Right lobe of liver (tissue), 6 donors: ENCODE measurements around the gene SNX19. TPM values are rescaled to one million over a fixed set of nuclear protein-coding genes. Genes with fewer than 3 reads are reported as not detected.

Experiments used
- ATAC-seq, 4 donors: fragments of 200-7000 bp; cut with Tn5 transposase; one replicate each; pipeline ENCODE4 v1.9.1; 2020; ENCODE audit warnings: mild to moderate bottlenecking in 4 of 4, moderate library complexity in 4 of 4
- DNase-seq, 3 donors: peaks; one replicate each; pipeline ENCODE4 v3.0.0-alpha.2; 2020
- H3K27ac ChIP-seq, 3 donors: fragments of 200-600 bp; one replicate each; pipeline ENCODE4 v1.8.0; 2022
- H3K27me3 ChIP-seq, 2 donors: fragments of 200-600 bp; one replicate each; pipeline ENCODE4 v1.8.0; 2022
- H3K36me3 ChIP-seq, 4 donors: fragments of 200-600 bp; sonication (generic) in 1 of 4; one replicate each; pipeline versions ENCODE4 v1.5.1 to v1.8.0; 2017 to 2022; ENCODE audit warnings: control low read depth in 1 of 4
- H3K4me1 ChIP-seq, 4 donors: fragments of 200-600 bp; sonication (generic) in 1 of 4; one replicate each; pipeline versions ENCODE4 v1.5.1 to v1.8.0; 2017 to 2022; ENCODE audit warnings: control low read depth in 1 of 4
- H3K4me3 ChIP-seq, 3 donors: fragments of 200-600 bp; one replicate each; pipeline ENCODE4 v1.8.0; 2022
- H3K9me3 ChIP-seq, 4 donors: fragments of 200-600 bp; sonication (generic) in 1 of 4; one replicate each; pipeline versions ENCODE4 v1.5.1 to v1.8.0; 2017 to 2022; ENCODE audit warnings: control low read depth in 1 of 4
- POLR2A ChIP-seq: fragments of 450-650 bp; IDR thresholded peaks from one replicate; pipeline ENCODE4 v1.6.1; 2017; ENCODE audit warnings: antibody characterized with exemption, mild to moderate bottlenecking
- WGBS: methylation state at CpG from one replicate; pipeline ENCODE4 v1.1.6; 2018; ENCODE audit warnings: low coverage, low lambda C conversion rate; ENCODE audit not compliant: insufficient coverage; ENCODE audit errors: missing lambda C conversion rate; 5-methylcytosine and 5-hydroxymethylcytosine counted together
- intact Hi-C, 2 donors: fragments of 100-400 bp; cut with DNase I; formaldehyde crosslinking; loops; one replicate each; pipeline versions ENCODE4 v1.11.2 to v1.14.1; 2022
- total RNA-seq, 6 experiments: library from RNA; depleted of rRNA in 2 of 6; stranded (reverse); fragments of >200 nt in 2 of 6; fragmentation: NEBNext Ultra II Directional in 3 of 6; extraction: Animal tissue kit (Norgen Biotek cat#: 25700) in 3 of 6; gene quantifications; one replicate each; pipeline versions ENCODE4 v1.1.0 to v1.2.4, GENCODE V29; 2016 to 2023
- TF ChIP-seq, protein P1 (sequence below), 4 donors: fragments of 200-600 bp in 3 of 4; fragments of 450-650 bp in 1 of 4; IDR thresholded peaks; one replicate each; pipeline versions ENCODE4 v1.5.1 to v1.8.0; 2016 to 2022; ENCODE audit warnings: antibody characterized with exemption in 4 of 4, mild to moderate bottlenecking in 2 of 4
- donor health status: DM: no; HTN: yes; CAD: no.
- donor health status: DM: no; HTN: no; CAD: no.
- donor health status: DM: no; HTN: no; CAD: no.
- donor health status: DM: no; HTN: yes; CAD: no.
- donor health status: DM: no; HTN: yes; CAD: no.

Gene SNX19
- total RNA-seq, 6 experiments from 2014 or later, result 23.3 to 74.4 (median 32.7) TPM

DNA sequence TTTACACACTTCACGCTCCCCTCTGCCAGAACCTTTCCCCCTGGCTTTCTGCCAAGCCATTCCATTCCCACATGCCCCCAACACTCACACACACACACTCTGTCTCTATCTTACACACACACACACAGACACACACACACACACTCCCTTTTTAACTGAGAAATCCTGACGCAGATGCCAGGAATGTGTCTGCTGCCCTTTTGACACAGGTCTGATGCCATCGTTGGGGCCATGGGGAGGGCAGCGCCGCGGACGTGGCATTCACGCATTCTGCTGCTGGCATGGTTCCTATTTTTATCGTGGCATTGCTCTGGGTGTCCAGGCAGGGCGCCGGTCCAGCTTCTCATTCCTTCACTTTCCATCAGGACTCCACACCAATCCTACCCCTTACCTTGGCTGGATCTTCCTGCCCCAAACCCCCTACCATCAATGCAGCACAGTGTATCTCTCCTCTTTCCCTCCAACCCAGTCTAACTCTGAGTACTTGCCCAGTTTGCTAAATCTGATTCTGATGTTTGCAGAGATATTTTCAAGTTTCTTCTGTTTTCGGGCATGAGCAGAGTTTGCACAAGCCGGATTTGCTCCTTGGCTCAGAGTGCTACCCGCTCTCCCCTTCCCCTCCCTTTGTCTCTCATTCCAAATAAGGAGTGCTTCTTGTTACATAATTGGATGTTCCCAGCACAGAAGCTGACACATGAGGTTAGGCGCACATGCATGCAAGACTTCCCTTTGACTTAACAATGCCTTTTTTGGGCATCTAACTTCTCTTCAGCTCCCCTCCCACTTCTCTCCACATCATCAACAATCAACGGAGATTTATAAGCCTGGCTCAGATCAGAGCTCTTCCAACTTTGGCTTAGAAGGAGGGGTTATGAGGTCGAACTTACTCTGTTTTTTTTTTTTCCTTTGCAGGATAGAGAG is 18.8 kb downstream of the SNX19 start:
- Histone ChIP-seq H3K4me3 (no peak overlapping the region), H3K9me3 (no peaks in the 10 kb centered on the region), H3K27me3 (no peaks in the 10 kb centered on the region), H3K27ac (peak overlapping the region; percentile 26 to 87 (median 75)), H3K36me3 (peaks cover 0 to 59% (median 23%) of the 10 kb centered on the region in 4 donors), H3K4me1 (peaks cover 0 to 18% (median 5%) of the 10 kb centered on the region in 4 donors)
- TF ChIP-seq POLR2A, result no peak
- TF ChIP-seq, protein P1, sequence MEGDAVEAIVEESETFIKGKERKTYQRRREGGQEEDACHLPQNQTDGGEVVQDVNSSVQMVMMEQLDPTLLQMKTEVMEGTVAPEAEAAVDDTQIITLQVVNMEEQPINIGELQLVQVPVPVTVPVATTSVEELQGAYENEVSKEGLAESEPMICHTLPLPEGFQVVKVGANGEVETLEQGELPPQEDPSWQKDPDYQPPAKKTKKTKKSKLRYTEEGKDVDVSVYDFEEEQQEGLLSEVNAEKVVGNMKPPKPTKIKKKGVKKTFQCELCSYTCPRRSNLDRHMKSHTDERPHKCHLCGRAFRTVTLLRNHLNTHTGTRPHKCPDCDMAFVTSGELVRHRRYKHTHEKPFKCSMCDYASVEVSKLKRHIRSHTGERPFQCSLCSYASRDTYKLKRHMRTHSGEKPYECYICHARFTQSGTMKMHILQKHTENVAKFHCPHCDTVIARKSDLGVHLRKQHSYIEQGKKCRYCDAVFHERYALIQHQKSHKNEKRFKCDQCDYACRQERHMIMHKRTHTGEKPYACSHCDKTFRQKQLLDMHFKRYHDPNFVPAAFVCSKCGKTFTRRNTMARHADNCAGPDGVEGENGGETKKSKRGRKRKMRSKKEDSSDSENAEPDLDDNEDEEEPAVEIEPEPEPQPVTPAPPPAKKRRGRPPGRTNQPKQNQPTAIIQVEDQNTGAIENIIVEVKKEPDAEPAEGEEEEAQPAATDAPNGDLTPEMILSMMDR (IDR thresholded peaks at IDR 0.05), result no peak
- intact Hi-C loops, result no loop called here
- peak; percentile 84 to 89 (median 87) for DNase-seq
- 22% methylated on average over 15 of the region's 17 CpGs for WGBS
- peak; percentile 86 to 92 (median 88) for ATAC-seq

DNA sequence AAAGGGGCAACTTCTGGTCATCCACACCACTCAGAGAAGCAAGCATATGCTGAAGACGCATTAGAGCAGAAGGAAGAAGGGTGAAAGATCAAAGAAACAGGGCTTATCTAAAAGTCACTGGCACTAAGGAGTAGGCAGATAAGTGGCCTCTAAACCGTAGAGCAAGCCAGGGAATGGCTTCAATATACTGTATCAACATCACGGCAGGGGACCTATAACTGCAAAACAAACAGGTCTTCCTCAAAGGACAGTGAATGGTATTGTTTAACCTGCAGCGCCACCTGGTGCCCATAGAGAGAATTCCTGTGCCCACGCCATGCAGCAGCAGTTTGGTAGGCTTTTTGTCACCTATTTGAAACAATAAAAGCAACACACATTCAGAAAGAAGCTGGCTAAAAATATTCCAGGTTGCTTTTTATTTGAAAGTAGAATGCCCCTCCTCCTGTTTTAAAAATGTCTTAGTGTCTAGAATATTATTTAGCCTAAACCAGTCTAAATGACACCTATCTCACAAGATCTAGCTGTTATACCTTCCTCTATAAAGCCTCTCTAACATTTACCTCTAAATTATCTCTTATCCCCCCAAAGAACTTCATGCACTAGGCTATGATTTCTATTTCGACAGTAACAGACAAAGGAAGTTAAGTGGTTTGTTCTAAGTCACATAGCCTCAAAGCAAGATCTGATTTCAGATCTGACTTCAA is 21.8 kb downstream of the SNX19 start:
- intact Hi-C loops, result no loop called here
- no peak overlapping the region for H3K4me3 ChIP-seq
- peak overlapping the region in 1 of 3 donors; percentile 30 for H3K27ac ChIP-seq
- H3K4me1 ChIP-seq, result peaks cover 0 to 18% (median 5%) of the 10 kb centered on the region in 4 donors
- peak; percentile 63 to 72 (median 64) for ATAC-seq
- no peaks in the 10 kb centered on the region for H3K9me3 ChIP-seq
- TF ChIP-seq, protein P1 (IDR thresholded peaks at IDR 0.05), result peak; percentile 86 to 93 (median 92)
- TF ChIP-seq POLR2A, result no peak
- WGBS, result 19% methylated on average over 5 of the region's 6 CpGs
- no peaks in the 10 kb centered on the region for H3K27me3 ChIP-seq
- peak; percentile 58 to 67 (median 65) for DNase-seq
- peaks cover 0 to 30% (median 7%) of the 10 kb centered on the region in 4 donors for H3K36me3 ChIP-seq

DNA sequence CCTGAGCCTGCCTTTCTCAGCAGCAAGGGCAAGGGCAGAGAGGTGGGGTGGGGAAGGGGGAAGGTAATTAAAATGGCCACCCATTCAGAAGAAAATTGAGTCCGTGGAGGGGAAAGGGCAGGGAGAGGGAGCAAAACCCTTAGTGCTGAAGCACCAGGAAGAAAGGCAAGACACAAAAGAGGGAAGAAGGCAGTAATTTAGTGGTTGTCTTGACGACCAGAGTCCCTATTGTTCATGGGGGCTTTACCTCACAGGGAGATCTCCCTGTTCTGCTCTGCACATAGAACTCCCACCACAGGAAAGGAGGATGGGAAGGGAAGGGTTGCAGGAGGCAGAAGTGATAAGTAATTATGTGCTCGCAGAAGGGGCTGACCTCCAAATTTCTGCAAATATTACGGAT is 23.4 kb downstream of the SNX19 start:
- WGBS, result 67% methylated on average over 4 of the region's 4 CpGs
- H3K27ac ChIP-seq, result no peak overlapping the region
- no peak overlapping the region for H3K4me3 ChIP-seq
- H3K4me1 ChIP-seq, result peaks cover 0 to 11% (median 3%) of the 10 kb centered on the region in 4 donors
- no peaks in the 10 kb centered on the region for H3K27me3 ChIP-seq
- H3K36me3 ChIP-seq, result peaks cover 0 to 26% (median 5%) of the 10 kb centered on the region in 4 donors
- no peaks in the 10 kb centered on the region for H3K9me3 ChIP-seq
- ATAC-seq (no peak), DNase-seq (no peak)
- no peak for TF ChIP-seq POLR2A
- TF ChIP-seq, protein P1 (IDR thresholded peaks at IDR 0.05), result no peak
- intact Hi-C loops, result no loop called here

DNA sequence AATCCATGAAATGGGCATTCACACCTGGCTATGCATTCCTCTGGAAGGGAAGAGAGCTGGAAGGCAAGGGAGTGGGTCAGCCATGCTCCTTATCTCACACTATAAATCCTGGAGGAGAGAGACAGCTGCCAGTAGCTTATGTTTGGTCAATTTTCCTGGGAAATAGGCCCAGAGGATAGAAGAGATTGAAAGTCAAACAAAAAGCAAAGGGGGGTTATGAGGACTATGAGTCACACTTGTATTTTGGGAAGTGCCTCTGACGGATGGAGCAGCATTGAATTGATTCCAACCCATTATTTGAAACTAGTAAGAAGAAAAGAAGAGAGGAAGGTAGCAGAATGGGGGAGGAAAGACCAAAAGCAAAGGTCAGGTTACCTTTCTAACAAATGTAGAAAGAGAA is 25.0 kb downstream of the SNX19 start:
- intact Hi-C loops, result no loop called here
- WGBS, result 17% methylated on average over 1 of the region's 1 CpG
- no peak overlapping the region for H3K4me3 ChIP-seq
- H3K9me3 ChIP-seq, result no peaks in the 10 kb centered on the region
- TF ChIP-seq, protein P1 (IDR thresholded peaks at IDR 0.05), result no peak
- TF ChIP-seq POLR2A, result no peak
- H3K36me3 ChIP-seq, result peaks cover 0 to 26% (median 5%) of the 10 kb centered on the region in 4 donors
- H3K27me3 ChIP-seq, result no peaks in the 10 kb centered on the region
- DNase-seq (no peak), ATAC-seq (peak in 3 of 4 donors; percentile 34 to 78 (median 77))
- peak overlapping the region in 1 of 3 donors; percentile 49 for H3K27ac ChIP-seq
- H3K4me1 ChIP-seq, result peaks cover 0 to 6% (median 0%) of the 10 kb centered on the region in 4 donors
